HG02798 (cell line): Measurements from ENCODE around the gene NUTF2.
"Not testable (repeated sequence)": the region's sequence is repeated elsewhere in the genome, so short reads cannot be mapped to it uniquely, and the experiment has no call there.

Experiments
- ATAC-seq: cut with Tn5 transposase; IDR thresholded peaks from one replicate; pipeline ENCODE4 v1.9.1; 2021; ENCODE audit warnings: mild to moderate bottlenecking; ENCODE audit not compliant: unreplicated experiment, poor library complexity

Gene NUTF2

GRCh38 chr16:67883146-67883871 lies 36.6 kb downstream of the NUTF2 start:
- no peak for ATAC-seq

- ATAC-seq: no peak
These were observed 37.1 kb downstream of the NUTF2 start for GRCh38 chr16:67883872-67884261.

- no peak for ATAC-seq
These were observed 38.0 kb downstream of the NUTF2 start, which contains the start of gene NRN1L for GRCh38 chr16:67884684-67885083. NRN1L (plus strand) TSS chr16:67884885; CDS start chr16:67884904, 19 bp downstream.

- ATAC-seq: no peak
These were observed 38.8 kb downstream of the NUTF2 start for GRCh38 chr16:67885545-67885944.

GRCh38 chr16:67885976-67886375 lies 39.2 kb downstream of the NUTF2 start:
- ATAC-seq: no peak

- ATAC-seq: no peak
These were observed 39.7 kb downstream of the NUTF2 start for GRCh38 chr16:67886387-67886786.

- no peak for ATAC-seq
These were observed 41.6 kb downstream of the NUTF2 start for GRCh38 chr16:67888331-67888730.

- no peak for ATAC-seq
These were observed 45.6 kb downstream of the NUTF2 start for GRCh38 chr16:67892375-67892774.

GRCh38 chr16:67892899-67893742 lies 46.4 kb downstream of the NUTF2 start, which contains the start of gene PSKH1:
PSKH1 (plus strand) TSS chr16:67893254; CDS start chr16:67908750, 15,496 bp downstream.
- ATAC-seq: peak; percentile 95

- ATAC-seq: no peak
These were observed 47.1 kb downstream of the NUTF2 start for GRCh38 chr16:67893743-67894399.

- ATAC-seq: no peak
These were observed 50.5 kb downstream of the NUTF2 start for GRCh38 chr16:67897231-67897630.

- ATAC-seq: no peak
These were observed 55.0 kb downstream of the NUTF2 start for GRCh38 chr16:67901734-67902133.

- ATAC-seq: no peak
These were observed 56.1 kb downstream of the NUTF2 start for GRCh38 chr16:67902831-67903230.

- no peak for ATAC-seq
These were observed 60.9 kb downstream of the NUTF2 start for GRCh38 chr16:67907397-67908180.

GRCh38 chr16:67909056-67909742 lies 62.5 kb downstream of the NUTF2 start:
- ATAC-seq: no peak

- peak; percentile 59 for ATAC-seq
These were observed 63.4 kb downstream of the NUTF2 start for GRCh38 chr16:67910158-67910557.

GRCh38 chr16:67914758-67915495 lies 68.2 kb downstream of the NUTF2 start:
- no peak for ATAC-seq

- not testable (repeated sequence) for ATAC-seq
These were observed 68.7 kb downstream of the NUTF2 start for GRCh38 chr16:67915496-67915769.
